GM15510 (cell line): ENCODE results near the gene TUBB2B.

Source experiments
- POLR2A ChIP-seq: IDR thresholded peaks from 3 replicates; pipeline ENCODE4 v1.6.1; 2011; ENCODE audit warnings: borderline replicate concordance; ENCODE audit not compliant: insufficient read length; ENCODE audit errors: extremely low read depth

The TUBB2B gene

GRCh38 chr6:3260772-3261517, 33.5 kb upstream of the TUBB2B start:
- no peak for TF ChIP-seq POLR2A

- no peak for TF ChIP-seq POLR2A
These were observed 32.8 kb upstream of the TUBB2B start for GRCh38 chr6:3260296-3260695.

- TF ChIP-seq POLR2A: no peak
These were observed 32.1 kb upstream of the TUBB2B start for GRCh38 chr6:3259491-3259958.

- TF ChIP-seq POLR2A: peak; percentile 76
These were observed 31.5 kb upstream of the TUBB2B start, which contains the start of gene PSMG4 for GRCh38 chr6:3258720-3259490. Gene PSMG4 (plus strand): TSS chr6:3258947. CDS start chr6:3259023, 76 bp downstream.

GRCh38 chr6:3258201-3258600, 30.7 kb upstream of the TUBB2B start:
- no peak for TF ChIP-seq POLR2A

- no peak for TF ChIP-seq POLR2A
These were observed 26.1 kb upstream of the TUBB2B start for GRCh38 chr6:3253597-3253961.

- TF ChIP-seq POLR2A: no peak
These were observed 25.6 kb upstream of the TUBB2B start for GRCh38 chr6:3252861-3253596.

- no peak for TF ChIP-seq POLR2A
These were observed 24.9 kb upstream of the TUBB2B start for GRCh38 chr6:3252369-3252768.

- no peak for TF ChIP-seq POLR2A
These were observed 24.2 kb upstream of the TUBB2B start for GRCh38 chr6:3251462-3252314.

GRCh38 chr6:3250231-3250675, 22.8 kb upstream of the TUBB2B start:
- no peak for TF ChIP-seq POLR2A

- TF ChIP-seq POLR2A: no peak
These were observed 22.4 kb upstream of the TUBB2B start for GRCh38 chr6:3249821-3250220.

- no peak for TF ChIP-seq POLR2A
These were observed 20.0 kb upstream of the TUBB2B start for GRCh38 chr6:3247255-3248146.

- no peak for TF ChIP-seq POLR2A
These were observed 17.8 kb upstream of the TUBB2B start for GRCh38 chr6:3245216-3245615.
